Transverse colon (tissue), 4 donors: ENCODE data around the gene IKBKG. TPM values are rescaled to one million over a fixed set of nuclear protein-coding genes. Genes with fewer than 3 reads are reported as not detected.

Experiments
- DNase-seq: peaks from one replicate; pipeline ENCODE4 v3.0.0-alpha.2; 2019
- H3K27ac ChIP-seq, 4 donors: fragments of 200-600 bp; sonication (generic); 2 replicates each; pipeline ENCODE4 v1.5.1; 2016 to 2018; ENCODE audit warnings: inconsistent platforms in 4 of 4
- H3K27me3 ChIP-seq: fragments of 200-600 bp; sonication (generic); 2 replicates; pipeline ENCODE4 v1.5.1; 2017; ENCODE audit warnings: inconsistent platforms
- H3K36me3 ChIP-seq, 4 donors: fragments of 200-600 bp; sonication (generic); 2 replicates each; pipeline ENCODE4 v1.5.1; 2017 to 2019; ENCODE audit warnings: inconsistent platforms in 4 of 4
- H3K4me1 ChIP-seq, 4 donors: fragments of 200-600 bp; sonication (generic); 2 replicates each; pipeline ENCODE4 v1.5.1; 2017 to 2020; ENCODE audit warnings: inconsistent platforms in 4 of 4
- H3K4me3 ChIP-seq, 4 donors: fragments of 200-600 bp; sonication (generic); 1 replicate in 1 of 4; 2 replicates in 3 of 4; pipeline versions ENCODE4 v1.5.1 to v1.6.1; 2017 to 2019; ENCODE audit warnings: inconsistent platforms in 4 of 4
- H3K9me3 ChIP-seq, 2 donors: fragments of 200-600 bp; sonication (generic); 2 replicates each; pipeline ENCODE4 v1.5.1; 2017 to 2019; ENCODE audit warnings: inconsistent platforms in 2 of 2
- CTCF ChIP-seq, 5 experiments: fragments of 200-600 bp in 3 of 5; fragments of 450-650 bp in 2 of 5; sonication (generic) in 3 of 5; IDR thresholded peaks; 1 replicate in 2 of 5; 2 replicates in 3 of 5; pipeline ENCODE4 v1.5.1; 2016 to 2017; ENCODE audit warnings: antibody characterized with exemption in 5 of 5, inconsistent platforms in 3 of 5, mild to moderate bottlenecking in 2 of 5, moderate library complexity in 1 of 5
- EP300 ChIP-seq: sonication (generic); formaldehyde crosslinking; IDR thresholded peaks from one replicate; pipeline ENCODE4 v1.6.1; 2017; ENCODE audit warnings: antibody characterized with exemption, low read depth
- POLR2A ChIP-seq: fragments of 450-650 bp; IDR thresholded peaks from one replicate; pipeline ENCODE4 v1.6.1; 2016; ENCODE audit warnings: antibody characterized with exemption, mild to moderate bottlenecking, moderate library complexity
- POLR2AphosphoS5 ChIP-seq, 3 donors: sonication (generic); formaldehyde crosslinking; IDR thresholded peaks; one replicate each; pipeline ENCODE4 v1.6.1; 2016; ENCODE audit warnings: antibody characterized with exemption in 3 of 3
- WGBS, 2 donors: methylation state at CpG; one replicate each; pipeline ENCODE4 v1.1.5; 2018; ENCODE audit warnings: low coverage in 1 of 2; 5-methylcytosine and 5-hydroxymethylcytosine counted together
- in situ Hi-C, 4 donors: fragments of 200-750 bp; cut with MboI; loops; one replicate each; pipeline versions ENCODE4 v1.15.0 to v1.15.1; 2017; ENCODE audit warnings: low sequenced_read_pairs in 3 of 4, low pct_ligation_motif_present in 1 of 4, low pct_unique_long_range_greater_than_20kb in 1 of 4
- intact Hi-C: fragments of 100-400 bp; cut with DNase I; formaldehyde crosslinking; loops from one replicate; pipeline ENCODE4 v1.15.1; 2023; ENCODE audit warnings: low total_unique reads
- total RNA-seq, 4 donors: library from RNA; depleted of rRNA; stranded (reverse); fragments of >200 nt; gene quantifications; one replicate each; pipeline ENCODE4 v1.1.0, GENCODE V29; 2016

Gene IKBKG
- total RNA-seq, 4 donors from 2014 or later, result 12.2 to 61.1 (median 25.1) TPM

- H3K36me3 ChIP-seq, result no peaks in the 10 kb centered on the region
- H3K4me1 ChIP-seq, result peaks cover 0 to 12% (median 3%) of the 10 kb centered on the region in 4 donors
- WGBS, 2 donors, result 79 to 100% methylated on average over 2 to 14 of the region's 14 CpGs
- no peaks in the 10 kb centered on the region for H3K27me3 ChIP-seq
- intact Hi-C loops (no loop called here), in situ Hi-C loops (loop anchor here in 3 of 4 donors (25.0 kb wide), 3 partner anchors 114 to 1564 kb away; partner anchors contain the start of genes DNASE1L1 (in 3 of the 3), TAFAZZIN (in 3 of the 3), HCFC1 (in 1 of the 3) and TMEM187 (in 1 of the 3))
- H3K27ac ChIP-seq, result no peak overlapping the region
- no peak overlapping the region for H3K4me3 ChIP-seq
- TF ChIP-seq POLR2A (no peak), EP300 (no peak), CTCF (IDR thresholded peaks at IDR 0.05) (no peak), POLR2AphosphoS5 (IDR thresholded peaks at IDR 0.05) (no peak)
- H3K9me3 ChIP-seq, result no peaks in the 10 kb centered on the region
- DNase-seq, result no peak
Measured at GRCh38 chrX:154525606-154526490, 21.6 kb upstream of the IKBKG start.

- H3K4me1 ChIP-seq, result peaks cover 0 to 12% (median 3%) of the 10 kb centered on the region in 4 donors
- TF ChIP-seq EP300, result no peak
- TF ChIP-seq POLR2AphosphoS5 (IDR thresholded peaks at IDR 0.05), result peak in 2 of 3 donors; percentile 25 to 42
- peak; percentile 42 to 57 (median 47) for TF ChIP-seq CTCF (IDR thresholded peaks at IDR 0.05)
- TF ChIP-seq POLR2A, result peak; percentile 21
- no peaks in the 10 kb centered on the region for H3K9me3 ChIP-seq
- WGBS, 2 donors, result 30% methylated on average over 15 of the region's 15 CpGs; no CpG with 5 or more reads in 1 of the 2 donors
- intact Hi-C loops, result no loop called here
- in situ Hi-C loops, result loop anchor here in 3 of 4 donors (25.0 kb wide), 3 partner anchors 115 to 1565 kb away; partner anchors contain the start of genes DNASE1L1 (in 3 of the 3), TAFAZZIN (in 3 of the 3), HCFC1 (in 1 of the 3) and TMEM187 (in 1 of the 3)
- DNase-seq, result peak; percentile 84
- H3K27me3 ChIP-seq, result no peaks in the 10 kb centered on the region
- H3K4me3 ChIP-seq, result peak overlapping the region in 2 of 4 donors; percentile 23 to 39
- H3K27ac ChIP-seq, result peak overlapping the region; percentile 65 to 80 (median 79)
- no peaks in the 10 kb centered on the region for H3K36me3 ChIP-seq
Measured at GRCh38 chrX:154526901-154527675, 20.3 kb upstream of the IKBKG start.

GRCh38 chrX:154529206-154529612 lies 18.2 kb upstream of the IKBKG start:
- intact Hi-C loops, result no loop called here
- in situ Hi-C loops, result loop anchor here in 3 of 4 donors (25.0 kb wide), 3 partner anchors 117 to 1567 kb away; partner anchors contain the start of genes DNASE1L1 (in 3 of the 3), TAFAZZIN (in 3 of the 3), HCFC1 (in 1 of the 3) and TMEM187 (in 1 of the 3)
- Histone ChIP-seq H3K27ac (no peak overlapping the region), H3K4me3 (no peak overlapping the region), H3K9me3 (no peaks in the 10 kb centered on the region), H3K4me1 (peaks cover 0 to 12% (median 3%) of the 10 kb centered on the region in 4 donors), H3K36me3 (no peaks in the 10 kb centered on the region), H3K27me3 (no peaks in the 10 kb centered on the region)
- DNase-seq, result no peak
- 69% methylated on average over 6 of the region's 6 CpGs; no CpG with 5 or more reads in 1 of the 2 donors for WGBS, 2 donors
- TF ChIP-seq POLR2AphosphoS5 (IDR thresholded peaks at IDR 0.05) (no peak), CTCF (IDR thresholded peaks at IDR 0.05) (no peak), EP300 (no peak), POLR2A (no peak)
